ENCODE results near the gene CLCN2.

Gene CLCN2

GRCh38 chr3:184352897-184353545, 8.4 kb downstream of the CLCN2 start:
- Histone ChIP-seq H3K9me3 (ENCODE audit: low read length) (no peaks in the 10 kb centered on the region), H3K27me3 (ENCODE audit: insufficient read depth, low read length) (no peaks in the 10 kb centered on the region), H3K4me1 (ENCODE audit: insufficient read depth, low read length) (no peaks in the 10 kb centered on the region), H2AFZ (ENCODE audit: low read depth, low read length) (no peak overlapping the region), H3K36me3 (ENCODE audit: insufficient read depth, low read length) (peaks cover 68% of the 10 kb centered on the region), H3K4me3 (ENCODE audit: low read length) (no peak overlapping the region)

GRCh38 chr3:184352149-184352785, 9.1 kb downstream of the CLCN2 start:
- Histone ChIP-seq H2AFZ (ENCODE audit: low read depth, low read length) (no peak overlapping the region), H3K27me3 (ENCODE audit: insufficient read depth, low read length) (no peaks in the 10 kb centered on the region), H3K9me3 (ENCODE audit: low read length) (no peaks in the 10 kb centered on the region), H3K4me3 (ENCODE audit: low read length) (no peak overlapping the region), H3K4me1 (ENCODE audit: insufficient read depth, low read length) (no peaks in the 10 kb centered on the region), H3K36me3 (ENCODE audit: insufficient read depth, low read length) (peaks cover 66% of the 10 kb centered on the region)

- H2AFZ ChIP-seq (ENCODE audit: low read depth, low read length): no peak overlapping the region
- H3K4me1 ChIP-seq (ENCODE audit: insufficient read depth, low read length): no peaks in the 10 kb centered on the region
- H3K4me3 ChIP-seq (ENCODE audit: low read length): no peak overlapping the region
- H3K27me3 ChIP-seq (ENCODE audit: insufficient read depth, low read length): no peaks in the 10 kb centered on the region
- H3K36me3 ChIP-seq (ENCODE audit: insufficient read depth, low read length): peaks cover 64% of the 10 kb centered on the region
- no peaks in the 10 kb centered on the region for H3K9me3 ChIP-seq (ENCODE audit: low read length)
Measured at GRCh38 chr3:184351511-184352148, 9.8 kb downstream of the CLCN2 start.

- peaks cover 63% of the 10 kb centered on the region for H3K36me3 ChIP-seq (ENCODE audit: insufficient read depth, low read length)
Measured at GRCh38 chr3:184350618-184351017, 10.8 kb downstream of the CLCN2 start.

GRCh38 chr3:184349563-184350470, 11.6 kb downstream of the CLCN2 start:
- Histone ChIP-seq H3K9me3 (ENCODE audit: low read length) (no peaks in the 10 kb centered on the region), H3K4me3 (ENCODE audit: low read length) (no peak overlapping the region), H3K36me3 (ENCODE audit: insufficient read depth, low read length) (peaks cover 56% of the 10 kb centered on the region), H2AFZ (ENCODE audit: low read depth, low read length) (no peak overlapping the region), H3K4me1 (ENCODE audit: insufficient read depth, low read length) (peaks cover 10% of the 10 kb centered on the region), H3K27me3 (ENCODE audit: insufficient read depth, low read length) (no peaks in the 10 kb centered on the region)

More at GRCh38 chr3:184350618-184351017, 10.8 kb downstream of the CLCN2 start:
- Histone ChIP-seq H3K9me3 (ENCODE audit: low read length) (no peaks in the 10 kb centered on the region), H3K27me3 (ENCODE audit: insufficient read depth, low read length) (no peaks in the 10 kb centered on the region), H3K4me3 (ENCODE audit: low read length) (no peak overlapping the region), H3K4me1 (ENCODE audit: insufficient read depth, low read length) (peaks cover 4% of the 10 kb centered on the region), H2AFZ (ENCODE audit: low read depth, low read length) (no peak overlapping the region)

GRCh38 chr3:184348057-184348382, 13.4 kb downstream of the CLCN2 start:
- Histone ChIP-seq H3K9me3 (ENCODE audit: low read length) (no peaks in the 10 kb centered on the region), H3K27me3 (ENCODE audit: insufficient read depth, low read length) (no peaks in the 10 kb centered on the region), H3K4me3 (ENCODE audit: low read length) (no peak overlapping the region), H3K36me3 (ENCODE audit: insufficient read depth, low read length) (peaks cover 50% of the 10 kb centered on the region), H3K4me1 (ENCODE audit: insufficient read depth, low read length) (peaks cover 13% of the 10 kb centered on the region), H2AFZ (ENCODE audit: low read depth, low read length) (no peak overlapping the region)

- no peak overlapping the region for H2AFZ ChIP-seq (ENCODE audit: low read depth, low read length)
- H3K27me3 ChIP-seq (ENCODE audit: insufficient read depth, low read length): no peaks in the 10 kb centered on the region
- peaks cover 13% of the 10 kb centered on the region for H3K4me1 ChIP-seq (ENCODE audit: insufficient read depth, low read length)
- H3K4me3 ChIP-seq (ENCODE audit: low read length): no peak overlapping the region
- peaks cover 50% of the 10 kb centered on the region for H3K36me3 ChIP-seq (ENCODE audit: insufficient read depth, low read length)
- no peaks in the 10 kb centered on the region for H3K9me3 ChIP-seq (ENCODE audit: low read length)
Measured at GRCh38 chr3:184347321-184348056, 13.9 kb downstream of the CLCN2 start.

GRCh38 chr3:184346480-184347190, 14.8 kb downstream of the CLCN2 start:
- Histone ChIP-seq H3K9me3 (ENCODE audit: low read length) (no peaks in the 10 kb centered on the region), H3K4me1 (ENCODE audit: insufficient read depth, low read length) (peaks cover 13% of the 10 kb centered on the region), H2AFZ (ENCODE audit: low read depth, low read length) (no peak overlapping the region), H3K36me3 (ENCODE audit: insufficient read depth, low read length) (peaks cover 44% of the 10 kb centered on the region), H3K27me3 (ENCODE audit: insufficient read depth, low read length) (no peaks in the 10 kb centered on the region), H3K4me3 (ENCODE audit: low read length) (no peak overlapping the region)

GRCh38 chr3:184345317-184346144, 15.9 kb downstream of the CLCN2 start:
- H3K4me3 ChIP-seq (ENCODE audit: low read length): no peak overlapping the region
- no peaks in the 10 kb centered on the region for H3K9me3 ChIP-seq (ENCODE audit: low read length)
- H3K4me1 ChIP-seq (ENCODE audit: insufficient read depth, low read length): peaks cover 13% of the 10 kb centered on the region
- no peaks in the 10 kb centered on the region for H3K27me3 ChIP-seq (ENCODE audit: insufficient read depth, low read length)
- no peak overlapping the region for H2AFZ ChIP-seq (ENCODE audit: low read depth, low read length)
- peaks cover 37% of the 10 kb centered on the region for H3K36me3 ChIP-seq (ENCODE audit: insufficient read depth, low read length)

- peaks cover 35% of the 10 kb centered on the region for H3K36me3 ChIP-seq (ENCODE audit: insufficient read depth, low read length)
- H3K27me3 ChIP-seq (ENCODE audit: insufficient read depth, low read length): no peaks in the 10 kb centered on the region
- peaks cover 13% of the 10 kb centered on the region for H3K4me1 ChIP-seq (ENCODE audit: insufficient read depth, low read length)
- H2AFZ ChIP-seq (ENCODE audit: low read depth, low read length): no peak overlapping the region
- no peak overlapping the region for H3K4me3 ChIP-seq (ENCODE audit: low read length)
- H3K9me3 ChIP-seq (ENCODE audit: low read length): no peaks in the 10 kb centered on the region
Measured at GRCh38 chr3:184344579-184345316, 16.7 kb downstream of the CLCN2 start.

Measured in neuron (in vitro differentiated cells).